ENCODE data around the gene ACBD5. TPM values are rescaled to one million over a fixed set of nuclear protein-coding genes. Genes with fewer than 3 reads are reported as not detected.

Gene ACBD5
- total and polyA plus RNA-seq, 12 donors, result 10.4 to 70.3 (median 45.7) TPM

DNA sequence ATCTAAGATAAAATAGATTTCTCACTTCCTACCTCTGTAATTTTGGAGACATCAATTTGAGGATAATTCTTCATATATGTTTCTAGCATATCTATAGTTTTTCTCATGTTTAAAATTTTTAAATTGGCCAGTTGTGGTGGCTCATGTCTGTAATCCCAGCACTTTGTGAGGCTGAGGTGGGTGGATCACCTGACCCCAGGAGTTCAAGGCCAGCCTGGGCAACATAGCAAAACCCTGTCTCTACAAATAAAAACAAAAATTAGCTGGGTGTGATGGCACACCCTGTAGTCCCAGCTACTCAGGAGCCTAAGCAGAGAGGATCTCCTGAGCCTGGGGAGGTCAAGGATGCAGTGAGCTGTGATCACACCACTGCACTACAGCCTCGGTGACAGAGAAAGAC, 4.9 kb downstream of the ACBD5 start:
- no peak overlapping the region for H3K4me3 ChIP-seq
- no peak overlapping the region for H3K27ac ChIP-seq
- peaks cover 0 to 13% of the 10 kb centered on the region in 2 donors for H3K36me3 ChIP-seq (replicated peaks in 1 of 2)
- WGBS, 4 donors, result 35 to 55% (median 39%) methylated on average over 1 of the region's 1 CpG
- DNase-seq, result no peak
- intact Hi-C loops (cut with DNase I), result no loop called here
- H3K9me3 ChIP-seq (replicated peaks in 1 of 3), result no peaks in the 10 kb centered on the region
- no peaks in the 10 kb centered on the region for H3K27me3 ChIP-seq
- TF ChIP-seq POLR2A (IDR thresholded peaks at IDR 0.05), result no peak
- TF ChIP-seq, protein P1, sequence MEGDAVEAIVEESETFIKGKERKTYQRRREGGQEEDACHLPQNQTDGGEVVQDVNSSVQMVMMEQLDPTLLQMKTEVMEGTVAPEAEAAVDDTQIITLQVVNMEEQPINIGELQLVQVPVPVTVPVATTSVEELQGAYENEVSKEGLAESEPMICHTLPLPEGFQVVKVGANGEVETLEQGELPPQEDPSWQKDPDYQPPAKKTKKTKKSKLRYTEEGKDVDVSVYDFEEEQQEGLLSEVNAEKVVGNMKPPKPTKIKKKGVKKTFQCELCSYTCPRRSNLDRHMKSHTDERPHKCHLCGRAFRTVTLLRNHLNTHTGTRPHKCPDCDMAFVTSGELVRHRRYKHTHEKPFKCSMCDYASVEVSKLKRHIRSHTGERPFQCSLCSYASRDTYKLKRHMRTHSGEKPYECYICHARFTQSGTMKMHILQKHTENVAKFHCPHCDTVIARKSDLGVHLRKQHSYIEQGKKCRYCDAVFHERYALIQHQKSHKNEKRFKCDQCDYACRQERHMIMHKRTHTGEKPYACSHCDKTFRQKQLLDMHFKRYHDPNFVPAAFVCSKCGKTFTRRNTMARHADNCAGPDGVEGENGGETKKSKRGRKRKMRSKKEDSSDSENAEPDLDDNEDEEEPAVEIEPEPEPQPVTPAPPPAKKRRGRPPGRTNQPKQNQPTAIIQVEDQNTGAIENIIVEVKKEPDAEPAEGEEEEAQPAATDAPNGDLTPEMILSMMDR (IDR thresholded peaks at IDR 0.05), result no peak
- peaks cover 7 to 61% of the 10 kb centered on the region in 2 donors for H3K4me1 ChIP-seq (replicated peaks in 1 of 2)

- H3K36me3 ChIP-seq (replicated peaks in 1 of 2), result peaks cover 0 to 41% of the 10 kb centered on the region in 2 donors
- intact Hi-C loops (cut with DNase I), result loop anchor here in 1 of 2 donors (5.0 kb wide), 1 partner anchor 73 kb away; the partner anchor contains the start of gene MASTL
- no peak overlapping the region for H3K27ac ChIP-seq
- no peak for DNase-seq
- H3K4me3 ChIP-seq, result no peak overlapping the region
- H3K4me1 ChIP-seq (replicated peaks in 1 of 2), result peaks cover 0 to 11% of the 10 kb centered on the region in 2 donors
- TF ChIP-seq, protein P1 (IDR thresholded peaks at IDR 0.05), result no peak
- no peak for TF ChIP-seq POLR2A (IDR thresholded peaks at IDR 0.05)
- no peaks in the 10 kb centered on the region for H3K9me3 ChIP-seq (replicated peaks in 1 of 3)
- 86 to 95% (median 91%) methylated on average over 1 of the region's 1 CpG for WGBS, 4 donors
- H3K27me3 ChIP-seq, result no peaks in the 10 kb centered on the region
Measured at GRCh38 chr10:27230022-27230421, 10.6 kb downstream of the ACBD5 start.

DNA sequence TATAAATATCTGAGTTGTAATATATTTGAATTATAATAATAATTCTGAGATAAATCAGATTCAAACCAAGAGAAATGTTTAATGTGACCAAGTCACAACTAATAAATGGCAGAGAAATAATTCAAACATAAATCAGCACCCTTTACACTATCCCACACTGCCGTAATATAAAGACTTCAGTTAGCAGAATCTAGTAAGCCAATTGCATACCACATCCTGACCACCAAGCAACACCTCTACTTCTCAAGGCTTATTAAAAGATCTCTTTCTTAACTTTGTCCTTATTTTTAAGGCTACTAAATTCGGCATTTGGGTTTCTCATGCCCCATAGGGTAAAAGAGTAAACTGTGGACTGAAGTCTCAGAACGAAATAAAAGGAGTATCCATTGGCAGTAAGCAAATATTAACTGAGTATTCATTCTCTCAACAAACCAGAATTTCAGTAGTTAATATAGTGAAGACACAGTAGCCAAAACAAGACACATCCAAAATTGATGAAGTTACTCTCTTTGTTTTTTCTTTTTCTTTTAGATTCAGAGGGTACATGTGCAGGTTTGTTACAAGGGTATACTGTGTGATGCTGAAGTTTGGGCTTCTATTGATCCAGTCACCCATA, 14.8 kb downstream of the ACBD5 start:
- H3K9me3 ChIP-seq (replicated peaks in 1 of 3), result no peaks in the 10 kb centered on the region
- no peak overlapping the region for H3K4me3 ChIP-seq
- H3K27me3 ChIP-seq, result no peaks in the 10 kb centered on the region
- 60 to 64% (median 63%) methylated on average over 3 of the region's 3 CpGs for WGBS, 4 donors
- peaks cover 0 to 55% of the 10 kb centered on the region in 2 donors for H3K36me3 ChIP-seq (replicated peaks in 1 of 2)
- intact Hi-C loops (cut with DNase I), result no loop called here
- no peak for DNase-seq
- no peak for TF ChIP-seq POLR2A (IDR thresholded peaks at IDR 0.05)
- TF ChIP-seq, protein P1 (IDR thresholded peaks at IDR 0.05), result no peak
- H3K4me1 ChIP-seq (replicated peaks in 1 of 2), result no peaks in the 10 kb centered on the region
- H3K27ac ChIP-seq, result no peak overlapping the region

DNA sequence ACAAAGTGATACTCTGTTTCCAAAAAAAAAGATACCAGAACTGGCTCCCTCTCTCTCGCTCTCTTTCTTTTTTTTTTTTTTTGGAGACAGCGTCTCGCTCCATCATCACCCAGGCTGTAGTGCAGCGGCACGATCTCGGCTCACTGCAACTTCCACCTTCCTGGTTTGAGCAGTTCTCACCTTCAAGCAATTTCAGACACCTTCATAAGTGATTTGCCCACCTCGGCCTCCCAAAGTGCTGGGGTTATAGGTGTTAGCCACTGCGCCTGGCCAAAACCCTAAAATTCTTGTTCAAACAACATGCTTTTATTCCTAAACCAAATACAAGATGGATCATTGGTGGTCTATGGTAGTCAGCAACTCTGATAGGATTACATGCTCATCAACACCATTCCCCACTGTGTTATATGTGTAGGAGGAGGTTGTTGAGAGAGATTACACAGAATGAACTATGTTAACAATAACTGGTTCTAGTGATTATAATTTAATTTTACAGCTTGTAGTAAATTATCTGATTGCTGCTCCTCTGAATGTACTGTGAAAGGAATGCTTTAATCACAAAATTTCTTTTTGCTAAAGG, 15.5 kb downstream of the ACBD5 start:
- H3K4me1 ChIP-seq (replicated peaks in 1 of 2), result no peaks in the 10 kb centered on the region
- H3K4me3 ChIP-seq, result no peak overlapping the region
- TF ChIP-seq POLR2A (IDR thresholded peaks at IDR 0.05), result no peak
- TF ChIP-seq, protein P1 (IDR thresholded peaks at IDR 0.05), result no peak
- H3K36me3 ChIP-seq (replicated peaks in 1 of 2), result peaks cover 0 to 54% of the 10 kb centered on the region in 2 donors
- intact Hi-C loops (cut with DNase I), result no loop called here
- H3K9me3 ChIP-seq (replicated peaks in 1 of 3), result no peaks in the 10 kb centered on the region
- WGBS, 4 donors, result 72 to 96% (median 78%) methylated on average over 8 of the region's 8 CpGs
- H3K27ac ChIP-seq, result no peak overlapping the region
- H3K27me3 ChIP-seq, result no peaks in the 10 kb centered on the region
- no peak for DNase-seq
